GM21737 (cell line): ENCODE data around the gene SEPTIN2.
A peak's percentile ranks its signal among the peaks of the same experiment; 100 is the strongest.
"Not testable (repeated sequence)": the region's sequence is repeated elsewhere in the genome, so short reads cannot be mapped to it uniquely, and the experiment has no call there.

Source experiments
- ATAC-seq: cut with Tn5 transposase; IDR thresholded peaks from one replicate; pipeline ENCODE4 v1.9.1; 2021; ENCODE audit warnings: mild to moderate bottlenecking, moderate library complexity; ENCODE audit not compliant: unreplicated experiment

Gene SEPTIN2

DNA sequence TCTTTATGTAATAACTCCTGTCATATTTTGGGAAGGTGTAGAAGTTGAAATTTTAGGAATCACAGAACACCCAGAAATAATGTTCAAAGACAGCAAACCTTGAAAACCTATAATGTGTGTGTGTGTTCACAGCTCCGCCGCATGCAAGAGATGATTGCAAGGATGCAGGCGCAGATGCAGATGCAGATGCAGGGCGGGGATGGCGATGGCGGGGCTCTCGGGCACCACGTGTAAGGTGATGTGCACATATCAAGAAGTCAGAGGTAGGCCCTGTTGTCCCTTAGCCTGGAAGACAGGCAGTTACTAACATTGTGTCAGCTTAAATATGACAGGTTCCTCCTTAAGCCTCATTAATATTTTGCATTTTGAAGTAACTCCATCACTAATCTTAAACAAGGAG lies 34.2 kb downstream of the SEPTIN2 start:
- ATAC-seq = no peak

DNA sequence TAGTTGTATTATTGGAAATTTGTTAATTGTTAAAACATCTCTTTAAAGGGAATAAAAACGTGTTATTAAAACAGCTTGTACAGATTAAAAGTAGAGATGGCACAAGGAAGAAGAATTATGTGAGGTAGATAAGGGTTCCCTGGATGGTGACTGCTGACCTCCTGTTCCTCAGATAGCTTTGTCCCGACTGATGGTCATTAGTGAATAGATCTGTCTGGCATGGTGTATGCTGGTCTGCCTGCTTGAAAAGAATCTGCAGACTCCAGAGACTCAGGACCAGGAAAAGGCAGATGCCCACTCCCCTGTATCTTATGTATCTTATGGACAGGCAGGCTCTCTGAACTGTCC lies 34.8 kb downstream of the SEPTIN2 start:
- no peak for ATAC-seq

DNA sequence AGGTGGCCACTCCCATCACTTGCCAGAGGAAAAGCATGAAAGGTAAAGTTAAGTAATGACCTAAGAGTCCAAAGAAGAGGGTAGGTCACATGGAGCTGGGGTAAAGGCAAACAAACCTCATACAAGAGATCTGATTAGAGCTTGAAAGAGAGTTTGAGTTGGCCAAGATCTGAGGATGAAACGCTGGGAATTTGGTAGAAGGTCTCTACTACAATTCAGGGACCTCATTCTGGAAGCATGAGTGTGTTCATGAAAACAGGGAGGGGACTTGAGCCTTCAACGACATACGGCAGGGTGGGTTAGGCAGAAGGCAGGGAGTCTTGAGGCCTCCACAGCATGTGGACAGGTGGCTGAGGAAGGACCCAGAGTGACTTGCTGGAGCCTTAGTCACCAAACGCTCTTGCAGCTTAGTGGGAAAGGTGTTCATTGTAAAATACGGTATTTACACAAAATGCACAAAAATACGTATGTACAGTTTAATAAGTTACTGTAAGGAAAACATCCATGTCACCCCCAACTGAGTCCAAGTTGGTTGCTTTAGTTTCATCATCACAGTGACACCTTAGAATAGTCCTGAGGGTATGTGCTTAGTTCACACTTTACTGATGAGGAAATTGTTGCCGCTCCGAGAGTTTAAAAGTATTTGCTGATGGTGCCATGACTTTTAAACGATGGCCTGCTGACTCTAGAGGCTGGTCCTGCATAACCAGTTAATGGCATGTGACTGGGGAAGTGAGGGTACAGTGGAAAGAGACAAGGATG lies 35.3 kb downstream of the SEPTIN2 start:
- no peak for ATAC-seq

DNA sequence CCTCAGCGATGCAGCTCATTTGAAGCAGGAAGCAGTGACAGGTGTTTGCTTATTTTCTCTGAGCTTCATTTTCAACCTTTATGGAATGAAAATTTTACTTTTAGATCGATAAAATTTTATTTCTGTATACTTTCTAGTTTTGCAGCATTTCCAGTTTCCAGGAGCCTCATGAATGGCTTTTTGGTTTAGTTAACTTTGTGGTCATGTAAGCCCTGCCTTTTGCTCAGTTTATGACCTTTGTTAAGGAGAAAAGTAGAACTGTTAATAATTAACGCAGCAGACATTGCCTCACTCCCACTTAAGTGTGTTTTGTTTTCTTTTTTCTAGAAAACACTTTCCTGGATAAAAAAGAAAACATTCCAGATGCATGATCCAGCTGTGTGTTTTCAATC lies 35.9 kb downstream of the SEPTIN2 start:
- no peak for ATAC-seq

GRCh38 chr2:241352227-241352626 lies 36.5 kb downstream of the SEPTIN2 start:
- no peak for ATAC-seq

DNA sequence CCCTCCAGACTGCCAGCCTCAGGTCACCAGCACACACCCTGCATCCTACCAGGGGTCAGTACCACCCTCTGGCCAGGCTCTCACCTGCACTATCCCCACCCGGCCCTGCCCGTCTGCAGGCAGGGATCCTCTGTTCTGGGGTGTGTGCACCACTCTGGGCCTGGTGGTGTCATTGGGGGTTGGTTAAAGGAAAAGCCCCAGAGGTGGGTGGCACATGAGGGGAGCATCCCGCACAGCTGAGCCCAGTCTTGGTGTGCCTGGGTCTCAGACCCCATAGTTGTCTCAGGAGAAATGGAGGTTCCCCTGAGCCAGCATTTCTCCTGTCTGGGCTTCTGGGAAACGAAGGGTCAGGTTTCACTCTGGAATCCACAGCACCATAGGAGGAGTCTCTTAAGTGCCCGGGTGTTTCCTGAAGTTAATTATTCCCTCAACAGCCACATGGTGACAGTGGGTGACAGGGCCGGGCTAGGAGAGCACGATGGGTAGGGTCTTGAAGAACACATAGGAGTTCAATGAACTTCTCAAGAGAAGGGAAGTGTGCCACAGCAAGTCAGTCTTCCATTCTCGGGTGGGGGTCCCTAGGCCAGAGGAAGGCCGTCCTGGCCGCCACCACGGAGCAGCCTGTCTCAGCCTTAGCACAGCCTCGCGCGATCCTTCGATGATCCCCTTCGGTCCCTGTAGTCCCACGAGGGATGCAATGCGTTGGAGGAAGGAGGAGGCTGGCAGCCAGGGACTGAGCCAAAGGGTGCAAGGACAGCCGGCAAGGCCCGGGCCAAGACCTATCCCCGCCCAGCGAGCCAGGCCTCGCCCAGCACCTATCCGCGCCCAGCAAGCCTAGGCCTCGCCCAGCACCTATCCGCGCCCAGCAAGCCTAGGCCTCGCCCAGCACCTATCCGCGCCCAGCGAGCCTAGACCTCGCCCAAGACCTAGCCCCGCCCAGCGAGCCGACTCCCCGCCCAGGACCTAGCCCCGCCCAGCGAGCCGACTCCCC lies 39.2 kb downstream of the SEPTIN2 start:
- no peak for ATAC-seq

DNA sequence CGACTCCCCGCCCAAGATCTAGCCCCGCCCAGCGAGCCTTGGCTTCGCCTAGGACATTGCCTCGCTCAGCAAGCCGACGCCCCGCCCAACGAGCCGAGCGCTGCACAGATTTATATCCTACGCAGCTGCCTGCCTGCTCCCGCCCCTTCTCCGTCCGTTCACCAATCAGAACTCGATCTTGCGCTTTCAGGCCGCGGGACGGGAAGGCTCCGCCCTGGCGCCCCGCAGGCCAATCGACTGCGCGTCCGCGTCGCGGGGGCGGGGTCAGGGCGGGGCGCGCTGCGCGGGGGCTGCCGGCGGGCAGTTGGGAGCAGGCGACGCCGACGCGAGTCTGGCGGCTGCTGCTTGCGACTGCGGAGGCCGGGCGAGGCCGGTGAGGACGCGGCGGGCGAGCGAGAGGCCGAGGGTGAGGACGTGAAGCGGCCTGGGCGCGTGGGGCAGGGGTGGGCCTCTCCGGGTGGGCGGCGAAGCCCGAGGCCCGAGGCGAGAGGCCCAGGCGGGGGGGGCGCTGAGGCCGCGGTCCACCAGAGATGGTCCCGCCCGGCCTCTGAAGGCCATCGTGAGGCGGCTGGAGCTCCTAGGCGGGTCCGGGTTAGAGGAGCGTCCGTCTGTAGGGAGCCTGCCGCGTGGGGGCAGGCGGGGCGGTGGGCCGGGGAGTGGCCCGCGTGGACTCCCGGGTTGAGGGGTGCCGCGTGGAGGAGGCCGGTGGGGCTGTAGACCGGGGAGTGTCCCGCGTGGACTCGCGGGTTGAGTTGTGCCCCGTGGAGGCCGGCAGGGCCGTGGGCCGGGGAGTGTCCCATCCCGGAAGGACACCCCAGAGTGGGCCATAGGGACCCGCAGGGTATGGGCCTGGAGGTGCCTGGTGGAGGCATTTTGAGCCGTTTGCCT lies 40.5 kb downstream of the SEPTIN2 start, which contains the start of gene FARP2:
TSS of gene FARP2 (plus strand) at position 303 of the 888 bp plus-strand sequence. CDS start 16,823 bp downstream, outside the sequence.
- peak; percentile 81 for ATAC-seq

DNA sequence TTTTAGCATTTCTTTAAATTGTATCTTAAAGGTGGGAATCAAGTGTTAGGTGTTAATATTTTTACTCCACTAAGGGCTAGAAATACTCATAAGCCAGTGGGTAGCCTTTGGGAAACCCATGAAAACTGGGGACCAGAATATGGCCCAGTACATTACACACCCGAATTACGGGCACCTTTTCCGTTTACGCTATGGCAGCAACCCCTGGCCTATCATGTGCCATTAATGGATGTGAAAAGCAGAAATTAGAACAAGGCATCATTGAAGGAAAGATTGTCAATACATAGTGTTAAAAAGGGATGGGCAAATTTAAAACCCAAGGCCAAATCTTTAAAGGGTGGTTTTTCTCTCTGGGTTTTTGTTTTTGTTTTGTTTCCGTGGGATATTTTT lies 41.1 kb downstream of the SEPTIN2 start:
- no peak for ATAC-seq

GRCh38 chr2:241357531-241357930 lies 41.8 kb downstream of the SEPTIN2 start:
- ATAC-seq = no peak

- no peak for ATAC-seq
Measured at GRCh38 chr2:241358470-241358869, 42.7 kb downstream of the SEPTIN2 start.

DNA sequence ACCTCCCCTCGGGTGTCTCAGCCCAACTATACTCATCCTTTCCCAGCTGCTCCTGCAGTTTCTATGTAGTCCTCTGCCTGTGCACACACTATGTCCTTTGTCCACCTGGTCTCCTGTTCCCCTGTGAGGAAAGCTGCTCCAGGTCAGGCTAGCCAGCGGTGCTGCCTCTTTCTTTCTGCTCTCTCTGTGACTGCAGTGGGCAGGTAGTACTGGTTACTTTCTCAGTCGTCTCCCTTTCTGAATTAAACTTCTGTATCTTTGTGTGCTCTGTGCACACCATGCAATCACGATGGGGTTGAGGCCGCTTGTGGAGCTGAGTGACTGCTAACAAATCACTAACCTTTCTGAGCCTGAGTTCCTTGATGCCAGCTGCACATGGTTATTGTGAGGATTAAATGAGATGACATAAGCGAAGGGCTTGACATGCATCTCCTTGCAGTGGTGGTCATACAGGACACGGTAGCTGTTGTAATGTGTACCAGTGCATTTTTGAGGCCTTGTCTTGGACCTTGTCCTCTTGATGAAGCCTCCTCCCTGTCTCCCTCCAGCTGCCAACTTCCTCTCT lies 43.8 kb downstream of the SEPTIN2 start:
- ATAC-seq = no peak

DNA sequence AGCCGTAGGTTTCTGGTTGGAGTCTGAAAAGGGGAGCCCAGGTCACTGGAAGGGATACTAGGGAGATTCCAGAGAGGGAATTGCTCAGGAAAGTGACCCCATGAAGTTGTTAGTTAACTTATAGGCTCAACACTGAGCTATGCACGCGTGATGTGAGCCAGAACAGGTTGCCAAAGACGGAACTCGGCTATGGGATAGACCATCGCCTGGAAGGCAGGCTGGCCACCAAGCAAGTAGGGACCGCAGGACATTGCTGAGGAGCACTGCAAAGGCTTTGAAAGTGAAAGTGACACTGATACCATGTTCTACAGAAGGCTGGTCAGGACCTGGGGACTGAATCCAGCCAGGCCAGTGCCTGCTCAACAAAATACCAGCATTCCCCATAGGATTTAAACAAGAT lies 47.7 kb downstream of the SEPTIN2 start:
- no peak for ATAC-seq

DNA sequence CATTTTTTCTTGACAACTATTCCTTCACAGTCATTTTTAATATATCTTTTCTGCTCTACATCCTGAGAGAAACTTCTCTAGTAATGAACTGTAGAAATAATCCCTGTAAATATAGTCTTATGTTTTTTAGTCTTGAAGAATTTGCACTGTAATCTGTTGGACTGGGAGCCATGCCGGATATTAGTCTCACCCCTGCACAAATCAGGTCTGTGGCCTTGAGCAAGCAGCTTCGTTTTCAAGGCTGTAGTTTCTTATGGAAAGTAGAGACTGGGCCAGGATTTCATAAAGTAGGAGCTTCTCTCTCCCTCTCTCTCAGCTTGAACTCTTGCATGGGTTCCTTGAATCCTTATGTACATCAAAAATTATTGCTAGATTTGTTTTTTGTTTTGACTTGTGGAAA lies 49.1 kb downstream of the SEPTIN2 start:
- no peak for ATAC-seq

DNA sequence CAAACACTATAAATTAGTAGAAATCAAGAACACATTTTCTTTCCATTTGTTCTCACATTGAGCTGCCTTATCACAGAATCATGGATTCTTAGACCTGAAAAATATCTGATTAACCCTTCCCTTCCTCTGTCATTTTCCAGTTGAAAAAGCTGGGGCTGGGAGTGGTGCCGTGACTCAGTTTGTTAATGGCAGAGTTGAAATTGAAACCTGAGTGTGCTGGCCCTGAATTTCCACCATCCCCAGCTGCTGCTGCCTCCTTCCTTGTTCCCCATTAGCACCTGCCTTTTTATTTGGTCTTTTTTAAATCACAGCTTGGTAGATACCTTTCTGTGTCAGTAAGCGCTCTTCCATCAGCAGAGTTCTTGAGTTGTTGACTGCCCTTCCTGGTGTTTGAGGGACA lies 51.0 kb downstream of the SEPTIN2 start:
- ATAC-seq = no peak

- ATAC-seq = no peak
Measured at GRCh38 chr2:241368643-241369042, 52.9 kb downstream of the SEPTIN2 start.

DNA sequence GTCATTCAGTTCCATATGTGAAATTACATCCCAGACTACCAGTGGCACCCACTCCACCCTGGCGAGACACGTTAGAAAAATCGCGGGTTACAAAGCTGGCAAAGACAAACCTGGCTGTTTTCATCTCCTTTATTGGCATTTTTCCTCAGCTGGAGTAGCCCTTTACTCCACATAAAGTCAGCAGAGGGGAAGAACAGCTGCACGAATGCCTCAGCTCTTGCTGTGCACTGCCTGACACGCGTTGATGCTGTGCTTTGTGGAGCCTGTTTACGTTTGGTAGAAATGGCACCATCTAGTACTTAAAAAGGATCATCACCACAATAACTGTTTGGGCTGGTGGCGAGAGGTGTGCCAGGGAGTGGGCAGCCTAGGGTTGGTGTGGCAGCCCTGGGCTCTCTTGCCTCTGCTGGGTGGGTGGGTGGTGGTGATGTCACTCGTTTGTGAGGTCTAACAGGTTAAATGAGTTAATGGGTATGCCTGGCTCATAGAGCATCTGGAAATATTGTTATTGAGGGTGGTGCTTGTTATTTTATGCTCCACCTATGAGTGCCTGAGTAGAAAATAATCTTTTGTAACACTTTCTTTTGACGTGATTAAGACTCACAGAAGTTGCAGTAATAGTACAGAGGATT lies 56.8 kb downstream of the SEPTIN2 start:
- no peak for ATAC-seq

DNA sequence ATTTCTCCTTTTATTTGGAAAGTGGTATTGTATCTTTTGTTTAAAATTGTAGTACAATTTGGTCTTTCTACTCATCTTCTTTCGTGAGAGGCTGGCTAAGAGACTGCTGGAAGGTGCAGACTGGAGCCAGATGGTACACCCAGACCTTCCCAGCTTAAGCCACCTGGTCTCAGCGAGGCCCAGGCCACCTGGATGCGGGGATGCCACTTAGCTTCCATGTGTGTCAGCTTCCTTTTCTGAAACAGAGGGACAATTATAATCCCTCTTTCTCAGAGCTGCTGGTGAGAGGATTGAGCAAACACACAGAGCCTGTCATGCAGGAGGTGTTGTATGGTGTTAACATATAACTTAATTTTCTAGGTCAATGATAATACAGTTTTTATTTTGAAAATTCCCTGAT lies 57.7 kb downstream of the SEPTIN2 start:
- no peak for ATAC-seq

GRCh38 chr2:241373906-241374305 lies 58.2 kb downstream of the SEPTIN2 start:
- not testable (repeated sequence) for ATAC-seq

GRCh38 chr2:241375300-241375699 lies 59.6 kb downstream of the SEPTIN2 start:
- no peak for ATAC-seq

- no peak for ATAC-seq
Measured at GRCh38 chr2:241376808-241377207, 61.1 kb downstream of the SEPTIN2 start.
